ENCODE measurements around the gene BANF1. TPM values are rescaled to one million over a fixed set of nuclear protein-coding genes. Genes with fewer than 3 reads are reported as not detected.
A peak's percentile ranks its signal among the peaks of the same experiment; 100 is the strongest.
"Not testable (repeated sequence)": the region's sequence is repeated elsewhere in the genome, so short reads cannot be mapped to it uniquely, and the experiment has no call there.

BANF1 gene
- total RNA-seq, 1 donor from 2014 or later, result 8.4 TPM

DNA sequence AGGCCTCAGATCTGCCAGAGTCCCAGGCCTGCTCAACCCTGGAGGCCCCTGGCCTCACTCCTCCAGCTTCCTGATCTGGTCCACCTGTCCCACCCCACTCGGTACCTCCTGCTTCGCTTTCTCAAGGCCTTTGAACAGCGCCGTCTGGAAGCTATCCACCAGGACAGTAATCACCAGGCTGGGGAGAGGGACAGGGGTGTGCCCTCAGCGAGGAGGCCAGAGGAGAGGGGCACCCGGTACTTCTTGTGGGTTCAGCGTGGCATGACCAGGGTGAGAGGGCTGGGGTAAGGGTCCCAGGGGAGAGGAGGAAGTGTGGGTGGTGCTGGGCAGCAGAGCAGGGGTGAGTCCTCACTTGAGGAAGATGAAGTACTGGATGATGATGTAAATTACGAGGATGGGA, 17.9 kb downstream of the BANF1 start:
- DNase-seq (ENCODE audit: low read depth) (no peak), FAIRE-seq (no peak)
- H3K36me3 ChIP-seq (ENCODE audit: control insufficient read depth, insufficient read depth, low read length), result no peaks in the 10 kb centered on the region
- TF ChIP-seq, protein P1, sequence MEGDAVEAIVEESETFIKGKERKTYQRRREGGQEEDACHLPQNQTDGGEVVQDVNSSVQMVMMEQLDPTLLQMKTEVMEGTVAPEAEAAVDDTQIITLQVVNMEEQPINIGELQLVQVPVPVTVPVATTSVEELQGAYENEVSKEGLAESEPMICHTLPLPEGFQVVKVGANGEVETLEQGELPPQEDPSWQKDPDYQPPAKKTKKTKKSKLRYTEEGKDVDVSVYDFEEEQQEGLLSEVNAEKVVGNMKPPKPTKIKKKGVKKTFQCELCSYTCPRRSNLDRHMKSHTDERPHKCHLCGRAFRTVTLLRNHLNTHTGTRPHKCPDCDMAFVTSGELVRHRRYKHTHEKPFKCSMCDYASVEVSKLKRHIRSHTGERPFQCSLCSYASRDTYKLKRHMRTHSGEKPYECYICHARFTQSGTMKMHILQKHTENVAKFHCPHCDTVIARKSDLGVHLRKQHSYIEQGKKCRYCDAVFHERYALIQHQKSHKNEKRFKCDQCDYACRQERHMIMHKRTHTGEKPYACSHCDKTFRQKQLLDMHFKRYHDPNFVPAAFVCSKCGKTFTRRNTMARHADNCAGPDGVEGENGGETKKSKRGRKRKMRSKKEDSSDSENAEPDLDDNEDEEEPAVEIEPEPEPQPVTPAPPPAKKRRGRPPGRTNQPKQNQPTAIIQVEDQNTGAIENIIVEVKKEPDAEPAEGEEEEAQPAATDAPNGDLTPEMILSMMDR (IDR thresholded peaks at IDR 0.05; ENCODE audit: insufficient read depth, low read length, severe bottlenecking), result no peak
- no peak overlapping the region for H3K4me3 ChIP-seq (ENCODE audit: low read depth, low read length)
- no peaks in the 10 kb centered on the region for H3K27me3 ChIP-seq (ENCODE audit: control insufficient read depth, insufficient read depth, low read length)

DNA sequence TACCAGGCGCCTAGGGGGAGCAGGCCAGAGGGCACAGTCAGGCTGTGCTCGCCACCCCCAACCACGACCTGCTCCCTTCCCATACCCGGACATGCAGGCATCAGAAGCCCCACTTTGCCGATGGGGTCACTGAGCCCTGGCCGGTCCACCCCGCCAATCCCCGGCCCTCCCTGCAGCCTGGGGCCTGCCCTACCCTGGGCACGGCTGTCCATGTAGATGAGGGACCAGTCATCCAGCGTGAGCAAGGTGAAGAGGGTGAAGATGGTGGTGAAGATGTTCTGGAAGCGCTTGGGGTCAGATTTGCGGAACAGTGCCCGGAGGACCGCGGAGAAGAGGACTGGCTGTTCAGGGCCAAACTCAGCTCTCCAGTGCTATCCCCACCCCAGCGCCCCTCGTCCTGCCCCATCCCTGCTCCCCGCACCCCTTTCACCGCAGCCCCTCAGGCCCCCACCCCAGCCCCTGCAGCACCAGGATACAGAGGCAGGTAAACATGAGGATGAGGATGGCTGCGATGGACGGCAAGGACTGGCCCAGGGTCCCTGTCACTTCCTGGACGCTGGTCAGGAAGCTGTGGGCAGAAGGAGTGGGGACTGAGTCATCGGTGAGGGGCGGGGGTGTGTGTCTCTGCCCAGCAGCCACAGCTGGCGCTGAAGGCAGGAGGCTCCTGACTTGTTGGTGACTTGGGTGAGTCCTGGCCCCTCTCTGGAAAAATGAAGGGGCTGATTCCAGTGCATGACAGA, 18.5 kb downstream of the BANF1 start:
- no peak for FAIRE-seq
- peak; percentile 67 for DNase-seq (ENCODE audit: low read depth)
- no peaks in the 10 kb centered on the region for H3K36me3 ChIP-seq (ENCODE audit: control insufficient read depth, insufficient read depth, low read length)
- H3K27me3 ChIP-seq (ENCODE audit: control insufficient read depth, insufficient read depth, low read length), result no peaks in the 10 kb centered on the region
- H3K4me3 ChIP-seq (ENCODE audit: low read depth, low read length), result no peak overlapping the region
- TF ChIP-seq, protein P1 (IDR thresholded peaks at IDR 0.05; ENCODE audit: insufficient read depth, low read length, severe bottlenecking), result no peak

DNA sequence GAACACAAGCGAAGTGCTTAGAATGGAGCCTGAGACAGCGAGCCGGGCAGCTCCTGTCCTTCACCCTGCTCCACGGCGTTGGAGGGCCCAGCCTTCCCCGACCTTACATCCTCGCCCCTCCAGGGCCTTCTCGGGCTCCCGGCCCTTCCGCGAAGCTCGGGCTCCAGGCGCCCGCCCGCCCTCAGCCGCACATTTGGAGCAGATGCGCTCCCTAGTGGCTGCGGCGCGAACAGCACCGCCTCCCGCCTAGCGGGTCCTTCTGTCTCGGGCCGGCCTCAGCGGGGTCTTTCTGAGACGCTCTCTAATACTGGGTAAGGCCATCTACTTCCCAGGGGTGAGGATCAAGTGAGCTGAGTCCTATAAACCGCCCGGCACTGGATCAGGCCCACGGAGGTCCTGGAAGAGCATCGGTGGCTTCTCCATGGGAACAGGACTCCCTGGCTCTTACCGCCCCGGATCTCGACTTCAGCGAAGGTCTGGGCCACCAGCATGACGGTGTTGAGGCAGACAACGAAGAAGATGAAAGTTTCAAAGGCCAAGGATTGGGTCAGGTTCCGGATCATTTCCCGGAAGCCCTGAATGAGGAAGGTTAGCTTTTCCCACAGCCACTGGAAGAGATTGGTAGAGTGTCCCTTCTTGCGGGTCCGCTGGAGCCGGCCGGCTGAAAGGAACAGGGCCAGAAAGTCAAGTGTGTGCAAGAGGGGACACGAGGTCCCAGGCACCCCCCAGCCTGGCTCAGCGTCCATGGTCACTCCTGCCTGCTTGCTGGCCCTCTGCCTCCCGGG, 20.3 kb downstream of the BANF1 start:
- Histone ChIP-seq H3K4me3 (ENCODE audit: low read depth, low read length) (no peak overlapping the region), H3K36me3 (ENCODE audit: control insufficient read depth, insufficient read depth, low read length) (no peaks in the 10 kb centered on the region), H3K27me3 (ENCODE audit: control insufficient read depth, insufficient read depth, low read length) (no peaks in the 10 kb centered on the region)
- peak; percentile 9 for DNase-seq (ENCODE audit: low read depth)
- TF ChIP-seq, protein P1 (IDR thresholded peaks at IDR 0.05; ENCODE audit: insufficient read depth, low read length, severe bottlenecking), result peak; percentile 95
- FAIRE-seq, result no peak

DNA sequence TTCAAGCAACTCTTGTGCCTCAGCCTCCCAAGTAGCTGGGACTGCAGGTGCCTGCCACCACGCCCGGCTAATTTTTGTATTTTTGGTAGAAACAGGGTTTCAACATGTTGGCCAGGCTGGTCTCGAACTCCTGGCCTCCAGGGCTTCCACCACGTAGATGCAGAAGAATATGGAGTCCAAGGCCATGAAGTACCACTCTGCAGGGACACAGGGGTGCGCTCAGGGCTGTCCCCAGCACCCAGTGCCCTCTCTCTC, 20.8 kb downstream of the BANF1 start:
- FAIRE-seq; H3K36me3 ChIP-seq (ENCODE audit: control insufficient read depth, insufficient read depth, low read length); DNase-seq (ENCODE audit: low read depth); H3K4me3 ChIP-seq (ENCODE audit: low read depth, low read length); H3K27me3 ChIP-seq (ENCODE audit: control insufficient read depth, insufficient read depth, low read length): not testable (repeated sequence)

DNA sequence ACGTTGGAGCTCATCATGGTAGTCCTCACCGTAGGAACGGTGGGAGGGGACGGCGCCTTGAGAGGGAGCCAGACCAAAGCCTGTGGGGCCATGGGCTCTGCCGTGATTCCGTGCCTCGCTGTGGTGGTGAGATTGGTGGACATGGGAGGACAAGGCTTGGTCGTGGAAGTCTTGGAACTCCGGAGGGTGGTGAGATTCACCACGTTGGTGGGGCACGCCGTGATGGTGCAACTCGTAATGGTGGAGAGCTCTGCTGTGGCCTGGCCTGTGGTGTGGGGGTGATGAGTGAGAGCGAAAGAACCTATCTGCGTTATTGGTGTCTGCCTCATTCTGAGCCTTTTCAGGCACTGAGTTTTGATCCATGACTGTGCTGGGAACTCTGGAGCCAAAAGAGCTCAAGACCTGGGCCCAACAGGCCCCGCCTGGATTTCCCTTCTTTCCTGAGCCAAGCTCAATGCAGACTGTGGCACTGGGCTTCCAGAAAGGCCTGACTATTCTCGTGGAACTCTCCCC, 23.8 kb downstream of the BANF1 start, which contains the start of gene CATSPER1:
Gene CATSPER1 (minus strand): TSS at position 463 of the 513 bp plus-strand sequence. CDS start 100 bp downstream, at position 363.
- no peaks in the 10 kb centered on the region for H3K27me3 ChIP-seq (ENCODE audit: control insufficient read depth, insufficient read depth, low read length)
- no peak within 1 kb of the TSS for H3K4me3 ChIP-seq (ENCODE audit: low read depth, low read length)
- DNase-seq (ENCODE audit: low read depth), result no peak
- H3K36me3 ChIP-seq (ENCODE audit: control insufficient read depth, insufficient read depth, low read length), result no peaks in the 10 kb centered on the region
- FAIRE-seq, result no peak
- TF ChIP-seq, protein P1 (IDR thresholded peaks at IDR 0.05; ENCODE audit: insufficient read depth, low read length, severe bottlenecking), result no peak

DNA sequence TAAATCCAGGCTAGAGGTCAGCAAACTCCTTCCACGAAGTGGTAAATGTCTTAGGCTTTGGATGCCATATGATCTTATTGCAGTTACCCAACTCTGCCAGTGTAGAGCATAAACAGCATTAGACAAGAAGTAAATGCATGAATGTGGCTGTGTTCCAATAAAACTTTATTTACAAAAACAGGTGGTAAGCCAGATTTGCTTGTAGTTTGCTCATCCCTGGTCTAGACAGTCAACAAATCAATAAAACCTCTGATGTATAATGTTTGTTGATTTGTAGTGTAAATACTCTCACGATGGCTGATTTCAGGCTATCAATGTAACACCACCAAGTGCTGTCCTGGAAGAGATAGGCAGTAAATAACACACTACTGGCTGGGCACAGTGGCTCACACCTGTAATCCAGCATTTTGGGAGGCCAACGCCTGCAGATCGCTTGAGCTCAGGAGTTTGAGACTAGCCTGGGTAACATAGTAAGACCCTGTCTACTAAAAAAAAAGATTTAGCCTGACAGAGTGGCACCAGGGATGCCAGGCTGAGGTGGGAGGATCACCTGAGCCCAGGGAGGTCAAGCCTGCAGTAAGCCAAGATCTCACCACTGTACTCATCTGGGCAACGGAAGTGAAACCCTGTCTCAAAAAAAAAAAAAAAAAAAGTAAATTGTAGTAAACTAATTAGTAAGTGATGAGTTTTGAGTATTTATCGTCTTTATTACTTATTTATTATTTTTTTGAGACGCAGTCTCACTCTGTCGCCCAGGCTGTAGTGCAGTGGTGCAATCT, 30.8 kb downstream of the BANF1 start:
- Histone ChIP-seq H3K4me3 (ENCODE audit: low read depth, low read length) (no peak overlapping the region), H3K27me3 (ENCODE audit: control insufficient read depth, insufficient read depth, low read length) (no peaks in the 10 kb centered on the region), H3K36me3 (ENCODE audit: control insufficient read depth, insufficient read depth, low read length) (no peaks in the 10 kb centered on the region)
- FAIRE-seq (no peak), DNase-seq (ENCODE audit: low read depth) (no peak)
- TF ChIP-seq, protein P1 (IDR thresholded peaks at IDR 0.05; ENCODE audit: insufficient read depth, low read length, severe bottlenecking), result no peak
